Osteoblast (primary cell): Measurements from ENCODE around the gene TRIM24. TPM values are rescaled to one million over a fixed set of nuclear protein-coding genes. Genes with fewer than 3 reads are reported as not detected.

Experiments used
- DNase-seq: peaks from one replicate; pipeline ENCODE4 v3.0.0; 2011; ENCODE audit warnings: low spot score, mixed read lengths; ENCODE audit not compliant: insufficient read length; ENCODE audit errors: missing footprints
- H2AFZ ChIP-seq: 2 replicates; pipeline ENCODE4 v1.6.0; 2011; ENCODE audit warnings: mild to moderate bottlenecking, low read length
- H3K27ac ChIP-seq: 2 replicates; pipeline ENCODE4 v1.5.1; 2011; ENCODE audit warnings: mild to moderate bottlenecking, low read depth, low read length, moderate library complexity
- H3K27me3 ChIP-seq: 2 replicates; pipeline ENCODE4 v1.6.0; 2012; ENCODE audit warnings: mild to moderate bottlenecking, control low read depth, inconsistent platforms, low read length, moderate library complexity; ENCODE audit not compliant: insufficient read depth
- H3K36me3 ChIP-seq: 2 replicates; pipeline ENCODE4 v1.5.1; 2011; ENCODE audit warnings: mild to moderate bottlenecking, low read length, control low read depth, moderate library complexity; ENCODE audit not compliant: insufficient read depth
- H3K4me1 ChIP-seq: 2 replicates; pipeline ENCODE4 v1.5.1; 2011; ENCODE audit warnings: mild to moderate bottlenecking, low read length, control low read depth, moderate library complexity; ENCODE audit not compliant: insufficient read depth
- H3K4me2 ChIP-seq: 2 replicates; pipeline ENCODE4 v1.6.0; 2011; ENCODE audit warnings: mild to moderate bottlenecking, low read length; ENCODE audit not compliant: insufficient read depth
- H3K4me3 ChIP-seq: fragments of 200-600 bp; sonication (generic); 3 replicates; pipeline ENCODE4 v1.5.1; 2012; ENCODE audit warnings: mild to moderate bottlenecking, low read length, inconsistent platforms; ENCODE audit not compliant: insufficient read depth
- H3K79me2 ChIP-seq: 2 replicates; pipeline ENCODE4 v1.6.0; 2012; ENCODE audit warnings: mild to moderate bottlenecking, low read length, control low read depth, inconsistent platforms; ENCODE audit not compliant: insufficient read depth
- H3K9me3 ChIP-seq: 2 replicates; pipeline ENCODE4 v1.5.1; 2011; ENCODE audit warnings: low read depth, low read length, control low read depth
- H4K20me1 ChIP-seq: 2 replicates; pipeline ENCODE4 v1.6.0; 2012; ENCODE audit warnings: mild to moderate bottlenecking, low read length, control low read depth; ENCODE audit not compliant: insufficient read depth
- CTCF ChIP-seq: IDR thresholded peaks from 2 replicates; pipeline ENCODE4 v1.5.1; 2011; ENCODE audit warnings: mild to moderate bottlenecking, low read depth, low read length, moderate library complexity; ENCODE audit errors: extremely low read depth
- small RNA-seq: library from RNA; depleted of rRNA; stranded (forward); fragments of <200 nt; gene quantifications from one replicate; pipeline ENCODE3, GENCODE V24; 2012
- total RNA-seq: library from RNA; depleted of rRNA; stranded (reverse); fragments of >200 nt; gene quantifications from 2 replicates; pipeline ENCODE4 v1.2.3, GENCODE V29; 2012

Gene TRIM24
- total RNA-seq, 1 donor = 8.0 TPM

- DNase-seq = no peak
- Histone ChIP-seq H3K4me2 (no peak overlapping the region), H2AFZ (no peak overlapping the region), H3K79me2 (no peaks in the 10 kb centered on the region), H3K27ac (no peak overlapping the region), H3K9me3 (no peaks in the 10 kb centered on the region), H3K4me1 (no peaks in the 10 kb centered on the region), H3K4me3 (no peak overlapping the region), H3K36me3 (no peaks in the 10 kb centered on the region), H3K27me3 (no peaks in the 10 kb centered on the region), H4K20me1 (no peaks in the 10 kb centered on the region)
- no peak for TF ChIP-seq CTCF
Measured at GRCh38 chr7:138630059-138630610, 170.1 kb downstream of the TRIM24 start.

- Histone ChIP-seq H3K9me3 (no peaks in the 10 kb centered on the region), H4K20me1 (no peaks in the 10 kb centered on the region), H3K4me2 (no peak overlapping the region), H3K27ac (no peak overlapping the region), H2AFZ (no peak overlapping the region), H3K27me3 (no peaks in the 10 kb centered on the region), H3K36me3 (no peaks in the 10 kb centered on the region), H3K4me3 (no peak overlapping the region), H3K4me1 (no peaks in the 10 kb centered on the region), H3K79me2 (no peaks in the 10 kb centered on the region)
- no peak for TF ChIP-seq CTCF
- DNase-seq = no peak
Measured at GRCh38 chr7:138632384-138632783, 172.3 kb downstream of the TRIM24 start.

GRCh38 chr7:138632826-138633602, 173.0 kb downstream of the TRIM24 start:
- Histone ChIP-seq H3K4me1 (no peaks in the 10 kb centered on the region), H3K79me2 (no peaks in the 10 kb centered on the region), H3K27ac (no peak overlapping the region), H3K4me2 (no peak overlapping the region), H3K27me3 (no peaks in the 10 kb centered on the region), H3K36me3 (no peaks in the 10 kb centered on the region), H3K4me3 (no peak overlapping the region), H3K9me3 (no peaks in the 10 kb centered on the region), H4K20me1 (no peaks in the 10 kb centered on the region), H2AFZ (no peak overlapping the region)
- no peak for TF ChIP-seq CTCF
- DNase-seq = no peak

Small RNA genes lying within 50 kb of the gene (small RNA-seq; reads per million reads assigned to genes)
- not detected for gene RF00561

Other genes with a start within 250 kb of the TRIM24 start
- gene SVOPL, start 241.1 kb downstream of the TRIM24 start, total RNA-seq = under 0.01 TPM in 1 of 2 replicates, not detected in the other